ENCODE data around the gene SH3TC2. TPM values are rescaled to one million over a fixed set of nuclear protein-coding genes. Genes with fewer than 3 reads are reported as not detected.

SH3TC2 gene
- total and polyA plus RNA-seq, 10 of the 15 experiments (the other 5 are each of a cell fraction or from before 2014, with no cell fraction given) = not detected

DNA sequence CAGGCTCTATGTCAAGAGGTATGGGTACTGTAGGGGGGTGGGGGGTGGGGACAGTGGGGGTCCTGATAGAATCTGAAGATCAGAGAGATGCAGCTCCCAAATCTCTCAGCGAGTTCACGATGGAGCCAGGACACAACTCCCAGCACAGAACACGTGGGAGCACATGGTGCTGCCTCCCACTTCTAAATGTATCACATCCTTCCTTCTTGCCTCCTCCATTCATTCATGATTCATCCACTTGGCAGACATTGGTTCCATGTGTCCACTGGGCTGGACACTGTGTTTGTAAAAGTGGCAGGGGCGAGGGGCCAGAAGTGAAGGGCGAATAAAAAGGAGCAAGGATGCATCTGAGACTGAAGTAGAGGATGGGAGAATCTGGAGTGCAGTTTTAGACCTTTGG lies 33.9 kb downstream of the SH3TC2 start:
- Histone ChIP-seq H3K36me3 (ENCODE audit: control insufficient read depth in 2 of 2, insufficient read depth in 2 of 2, low read length in 1 of 2) (no peaks in the 10 kb centered on the region), H3K4me3 (no peak overlapping the region), H3K27ac (ENCODE audit: control insufficient read depth, insufficient read depth) (no peak overlapping the region), H3K4me1 (ENCODE audit: control insufficient read depth, insufficient read depth, low read length) (no peaks in the 10 kb centered on the region), H4K20me1 (ENCODE audit: control insufficient read depth, insufficient read depth) (no peaks in the 10 kb centered on the region), H3K27me3 (replicated peaks in 1 of 2; ENCODE audit: control insufficient read depth in 2 of 2, insufficient read depth in 2 of 2, low read length in 1 of 2) (peaks cover 2 to 5% of the 10 kb centered on the region in 2 experiments; a peak in 2 of 4 replicates), H3K9ac (ENCODE audit: control insufficient read depth, insufficient read depth, low read length) (no peak overlapping the region), H3K4me2 (ENCODE audit: control insufficient read depth, insufficient read depth) (no peak overlapping the region), H3K79me2 (ENCODE audit: control insufficient read depth, insufficient read depth, low read length) (no peaks in the 10 kb centered on the region), H3K9me3 (replicated peaks; ENCODE audit: control insufficient read depth, insufficient read depth, low read length) (no peaks in the 10 kb centered on the region), H2AFZ (ENCODE audit: control insufficient read depth, low read depth, low read length) (no peak overlapping the region)
- intact Hi-C loops (cut with micrococcal nuclease; ENCODE audit: unreplicated experiment) (no loop called here), in situ Hi-C loops (cut with MboI) (loop anchor here (25.0 kb wide), 1 partner anchor 842 kb away; no protein-coding TSS in a partner anchor)
- ChIA-PET POLR2A (no interaction called here), CTCF (interaction anchor here (1.0 kb wide), 1 partner anchor 71 kb away, joined by 3 read pairs; no protein-coding TSS in a partner anchor), RAD21 (ENCODE audit: unreplicated experiment) (no interaction called here), SMC1A (ENCODE audit: uncharacterized antibody, unreplicated experiment) (no interaction called here)
- WGBS (ENCODE audit: insufficient coverage, insufficient replicate concordance, low lambda C conversion rate, missing lambda C conversion rate) = 29% methylated on average over 5 of the region's 5 CpGs
- TF ChIP-seq RUNX3 (IDR thresholded peaks at IDR 0.05; ENCODE audit: low read length) (no peak), PML (IDR thresholded peaks at IDR 0.05; ENCODE audit: low read length) (no peak)
- ATAC-seq (no peak), DNase-seq (ENCODE audit: low read depth, low spot score) (no peak), FAIRE-seq (no peak)
- no TSS peak for BruUV-seq (replicated peaks)

DNA sequence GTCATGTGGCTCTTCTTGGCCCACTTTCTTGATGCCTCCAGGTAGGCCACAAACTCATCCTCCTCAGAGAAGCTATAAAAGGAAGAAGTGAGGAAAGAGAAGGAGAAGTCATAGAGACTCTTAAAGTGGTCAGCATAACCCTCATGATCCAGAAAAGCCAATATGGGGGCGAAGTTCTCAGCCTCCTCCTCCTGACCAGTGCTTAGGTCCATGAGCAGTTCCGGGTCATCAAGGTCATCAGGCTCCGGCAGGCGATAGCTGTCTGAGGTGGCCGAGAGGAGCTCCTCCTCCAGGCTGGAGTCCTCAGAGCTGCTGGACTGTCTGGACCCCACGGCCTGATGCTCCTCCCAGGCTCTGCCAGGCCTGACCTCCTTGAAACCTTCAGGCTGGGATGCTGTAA lies 34.7 kb downstream of the SH3TC2 start:
- Histone ChIP-seq H3K4me3 (no peak overlapping the region), H2AFZ (ENCODE audit: control insufficient read depth, low read depth, low read length) (no peak overlapping the region), H3K4me2 (ENCODE audit: control insufficient read depth, insufficient read depth) (no peak overlapping the region), H3K36me3 (ENCODE audit: control insufficient read depth in 2 of 2, insufficient read depth in 2 of 2, low read length in 1 of 2) (no peaks in the 10 kb centered on the region), H3K79me2 (ENCODE audit: control insufficient read depth, insufficient read depth, low read length) (no peaks in the 10 kb centered on the region), H3K9ac (ENCODE audit: control insufficient read depth, insufficient read depth, low read length) (no peak overlapping the region), H3K9me3 (replicated peaks; ENCODE audit: control insufficient read depth, insufficient read depth, low read length) (no peaks in the 10 kb centered on the region), H3K27ac (ENCODE audit: control insufficient read depth, insufficient read depth) (no peak overlapping the region), H3K4me1 (ENCODE audit: control insufficient read depth, insufficient read depth, low read length) (no peaks in the 10 kb centered on the region), H4K20me1 (ENCODE audit: control insufficient read depth, insufficient read depth) (no peaks in the 10 kb centered on the region), H3K27me3 (replicated peaks in 1 of 2; ENCODE audit: control insufficient read depth in 2 of 2, insufficient read depth in 2 of 2, low read length in 1 of 2) (peaks cover 2 to 5% of the 10 kb centered on the region in 2 experiments; a peak in 2 of 4 replicates)
- TF ChIP-seq BRCA1 (IDR thresholded peaks at IDR 0.05; ENCODE audit: low read depth, low read length) (no peak), BMI1 (IDR thresholded peaks at IDR 0.05; ENCODE audit: borderline replicate concordance) (no peak), EP300 (IDR thresholded peaks at IDR 0.05; ENCODE audit: borderline replicate concordance in 1 of 2, control insufficient read depth in 1 of 2, low read depth in 2 of 2, low read length in 2 of 2) (no peak), TARDBP (IDR thresholded peaks at IDR 0.05; ENCODE audit: borderline replicate concordance) (no peak)
- ChIA-PET CTCF (interaction anchor here (1.2 kb wide), 1 partner anchor 17 kb away, joined by 4 read pairs; no protein-coding TSS in a partner anchor), RAD21 (ENCODE audit: unreplicated experiment) (no interaction called here), SMC1A (ENCODE audit: uncharacterized antibody, unreplicated experiment) (no interaction called here), POLR2A (no interaction called here)
- DNase-seq (ENCODE audit: low read depth, low spot score) = no peak
- WGBS (ENCODE audit: insufficient coverage, insufficient replicate concordance, low lambda C conversion rate, missing lambda C conversion rate) = 39% methylated on average over 6 of the region's 6 CpGs
- BruUV-seq (replicated peaks) = no TSS peak
- in situ Hi-C loops (cut with MboI) (loop anchor here (25.0 kb wide), 1 partner anchor 841 kb away; no protein-coding TSS in a partner anchor), intact Hi-C loops (cut with micrococcal nuclease; ENCODE audit: unreplicated experiment) (no loop called here)
- no peak for ATAC-seq
- no peak for FAIRE-seq

Data from GM12878 (cell line).